Measurements from ENCODE around the gene AFF3. TPM values are rescaled to one million over a fixed set of nuclear protein-coding genes. Genes with fewer than 3 reads are reported as not detected.

The AFF3 gene
- total RNA-seq, 1 donor from 2014 or later, result 7.3 TPM

DNA sequence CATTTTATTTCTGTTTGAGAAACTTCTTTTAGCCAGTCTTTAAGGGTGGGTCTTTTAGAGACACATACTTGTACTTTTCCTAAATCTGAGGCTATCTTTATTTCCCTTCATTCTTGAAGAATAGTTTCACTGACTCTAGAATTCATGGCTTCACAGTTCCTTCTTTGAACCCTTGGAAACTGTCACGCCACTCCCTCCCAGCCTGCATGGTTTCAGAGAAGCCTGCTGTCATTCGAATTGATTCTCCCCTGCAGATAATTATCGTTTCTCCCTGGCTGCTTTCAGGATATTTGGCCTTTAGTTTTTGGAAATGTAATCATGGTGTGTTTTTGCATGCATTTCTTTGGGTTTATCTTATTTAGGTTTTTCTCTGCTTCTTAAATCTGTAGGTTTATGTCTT, 580.6 kb downstream of the AFF3 start:
- Mint-ChIP-seq H3K27me3 (peaks cover 17% of the 10 kb centered on the region), H3K36me3 (ENCODE audit: insufficient read depth) (no peaks in the 10 kb centered on the region), H3K27ac (no peak overlapping the region), H3K4me1 (ENCODE audit: low read depth) (no peaks in the 10 kb centered on the region), H3K4me3 (ENCODE audit: low read depth) (no peak overlapping the region), H3K9me3 (ENCODE audit: low read depth) (no peaks in the 10 kb centered on the region)
- TF ChIP-seq CTCF (IDR thresholded peaks at IDR 0.05; ENCODE audit: unreplicated experiment), result no peak
- DNase-seq (ENCODE audit: low spot score, unreplicated experiment), result no peak

DNA sequence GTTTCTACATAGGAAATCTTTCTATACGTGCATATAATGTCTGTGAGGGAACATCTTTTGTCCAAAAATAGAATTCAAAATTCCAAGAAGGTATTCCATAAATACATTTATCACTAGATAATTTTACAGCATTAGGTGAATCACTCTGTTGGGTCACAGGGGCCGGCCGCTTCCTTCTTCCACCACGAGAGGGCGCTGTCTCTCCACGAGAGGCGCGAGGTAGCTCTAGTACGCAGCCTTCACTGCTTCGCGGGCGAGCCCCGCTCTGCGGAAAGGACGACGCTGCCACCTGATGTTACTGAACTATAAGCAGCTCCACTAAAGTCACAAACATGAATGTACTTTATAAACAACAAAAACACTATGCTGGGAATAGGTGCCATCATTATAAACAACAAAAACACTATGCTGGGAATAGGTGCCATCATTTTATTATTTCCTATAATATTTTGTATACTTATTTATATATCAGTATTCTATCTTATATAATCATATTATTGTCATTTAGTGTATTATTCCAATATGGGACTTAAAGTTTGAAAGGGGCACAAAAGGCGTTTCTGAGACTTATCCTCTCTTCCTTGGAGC, 583.2 kb downstream of the AFF3 start:
- Mint-ChIP-seq H3K4me3 (ENCODE audit: low read depth) (no peak overlapping the region), H3K27ac (no peak overlapping the region), H3K27me3 (peaks cover 35% of the 10 kb centered on the region), H3K9me3 (ENCODE audit: low read depth) (no peaks in the 10 kb centered on the region), H3K4me1 (ENCODE audit: low read depth) (peaks cover 1% of the 10 kb centered on the region), H3K36me3 (ENCODE audit: insufficient read depth) (no peaks in the 10 kb centered on the region)
- peak; percentile 88 for DNase-seq (ENCODE audit: low spot score, unreplicated experiment)
- peak; percentile 100 for TF ChIP-seq CTCF (IDR thresholded peaks at IDR 0.05; ENCODE audit: unreplicated experiment)

DNA sequence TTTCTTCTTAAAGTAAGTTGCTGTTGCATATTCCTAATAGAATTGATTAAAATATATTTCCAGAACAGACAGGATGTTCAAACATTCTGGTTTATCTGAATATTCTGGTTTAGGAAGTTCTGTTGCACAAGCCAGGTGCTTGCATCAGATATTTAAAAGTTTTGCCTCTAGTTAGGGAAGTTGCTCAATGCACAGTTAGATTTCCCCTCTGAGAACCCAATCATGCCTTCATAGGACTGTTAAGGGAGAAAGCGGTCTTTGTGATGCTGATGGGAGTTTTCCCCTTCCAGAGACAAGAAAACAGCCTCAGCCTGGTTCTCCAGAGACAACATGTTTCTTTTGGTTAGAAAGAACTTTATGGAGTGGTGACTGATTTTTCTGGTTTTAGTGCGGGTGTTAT, 587.0 kb downstream of the AFF3 start:
- no peak overlapping the region for H3K4me3 Mint-ChIP-seq (ENCODE audit: low read depth)
- no peaks in the 10 kb centered on the region for H3K36me3 Mint-ChIP-seq (ENCODE audit: insufficient read depth)
- no peak for DNase-seq (ENCODE audit: low spot score, unreplicated experiment)
- H3K27me3 Mint-ChIP-seq, result peaks cover 31% of the 10 kb centered on the region
- H3K9me3 Mint-ChIP-seq (ENCODE audit: low read depth), result no peaks in the 10 kb centered on the region
- no peak overlapping the region for H3K27ac Mint-ChIP-seq
- peaks cover 1% of the 10 kb centered on the region for H3K4me1 Mint-ChIP-seq (ENCODE audit: low read depth)
- no peak for TF ChIP-seq CTCF (IDR thresholded peaks at IDR 0.05; ENCODE audit: unreplicated experiment)

DNA sequence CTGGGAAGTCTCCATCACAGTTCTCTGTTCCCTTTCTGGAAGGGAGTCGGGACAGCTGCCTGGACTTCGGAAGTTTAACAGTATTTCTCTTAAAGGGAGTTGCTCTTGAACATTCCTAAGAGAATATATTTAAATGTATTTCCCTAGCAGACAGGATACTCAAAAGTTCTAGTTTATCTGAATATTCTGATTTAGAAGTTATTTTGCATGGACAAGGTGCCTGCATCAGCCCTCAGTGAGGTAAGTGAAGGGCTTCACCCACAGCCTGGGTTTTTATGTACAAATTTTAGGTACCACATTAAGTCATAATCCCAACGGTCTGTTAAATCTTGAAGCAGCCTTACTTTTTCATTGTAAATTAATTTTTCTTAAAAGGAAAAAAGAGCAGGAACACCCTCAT, 587.5 kb downstream of the AFF3 start:
- no peak for DNase-seq (ENCODE audit: low spot score, unreplicated experiment)
- no peak for TF ChIP-seq CTCF (IDR thresholded peaks at IDR 0.05; ENCODE audit: unreplicated experiment)
- Mint-ChIP-seq H3K4me1 (ENCODE audit: low read depth) (peaks cover 1% of the 10 kb centered on the region), H3K27ac (no peak overlapping the region), H3K4me3 (ENCODE audit: low read depth) (no peak overlapping the region), H3K27me3 (peaks cover 29% of the 10 kb centered on the region), H3K36me3 (ENCODE audit: insufficient read depth) (no peaks in the 10 kb centered on the region), H3K9me3 (ENCODE audit: low read depth) (no peaks in the 10 kb centered on the region)

- peak overlapping the region; percentile 50 for H3K4me3 Mint-ChIP-seq (ENCODE audit: low read depth)
- H3K27ac Mint-ChIP-seq, result no peak overlapping the region
- peak; percentile 14 for DNase-seq (ENCODE audit: low spot score, unreplicated experiment)
Measured at GRCh38 chr2:99554238-99554637, 588.2 kb downstream of the AFF3 start.

More at GRCh38 chr2:99554238-99554637, 588.2 kb downstream of the AFF3 start:
- Mint-ChIP-seq H3K4me1 (ENCODE audit: low read depth) (peaks cover 1% of the 10 kb centered on the region), H3K9me3 (ENCODE audit: low read depth) (no peaks in the 10 kb centered on the region), H3K27me3 (peaks cover 24% of the 10 kb centered on the region), H3K36me3 (ENCODE audit: insufficient read depth) (no peaks in the 10 kb centered on the region)
- peak; percentile 45 for TF ChIP-seq CTCF (IDR thresholded peaks at IDR 0.05; ENCODE audit: unreplicated experiment)

All from progenitor cell of endocrine pancreas (in vitro differentiated cells).